Astrocyte (in vitro differentiated cells and primary cell): ENCODE data around the gene BOD1. TPM values are rescaled to one million over a fixed set of nuclear protein-coding genes. Genes with fewer than 3 reads are reported as not detected.
"Not testable (repeated sequence)": the region's sequence is repeated elsewhere in the genome, so short reads cannot be mapped to it uniquely, and the experiment has no call there.

ENCODE experiments used
- DNase-seq: peaks from one replicate; pipeline ENCODE4 v3.0.0-alpha.2; 2010; ENCODE audit warnings: low read depth
- FAIRE-seq: peaks from 2 replicates; lab custom pipeline; 2011; peaks lifted over from hg19 to GRCh38; lab: Jason Lieb, UNC
- H2AFZ ChIP-seq: 2 replicates; pipeline ENCODE4 v1.6.0; 2012; ENCODE audit warnings: low read depth, low read length, inconsistent platforms
- H3K27ac ChIP-seq: 2 replicates; pipeline ENCODE4 v1.5.1; 2011; ENCODE audit warnings: low read depth, low read length, inconsistent platforms
- H3K27me3 ChIP-seq: 2 replicates; pipeline ENCODE4 v1.6.0; 2011; ENCODE audit warnings: low read length, inconsistent platforms; ENCODE audit not compliant: insufficient read depth
- H3K36me3 ChIP-seq: 2 replicates; pipeline ENCODE4 v1.5.1; 2011; ENCODE audit warnings: low read length, inconsistent platforms; ENCODE audit not compliant: insufficient read depth
- H3K4me1 ChIP-seq: 2 replicates; pipeline ENCODE4 v1.5.1; 2011; ENCODE audit warnings: low read length, inconsistent platforms; ENCODE audit not compliant: insufficient read depth
- H3K4me2 ChIP-seq: 2 replicates; pipeline ENCODE4 v1.6.0; 2012; ENCODE audit warnings: low read length, inconsistent platforms
- H3K4me3 ChIP-seq: 2 replicates; pipeline ENCODE4 v1.5.1; 2011; ENCODE audit warnings: low read depth, mild to moderate bottlenecking, low read length, inconsistent platforms; ENCODE audit not compliant: insufficient read depth
- H3K79me2 ChIP-seq: 2 replicates; pipeline ENCODE4 v1.6.0; 2012; ENCODE audit warnings: mild to moderate bottlenecking, low read length, inconsistent platforms; ENCODE audit not compliant: insufficient read depth
- H3K9ac ChIP-seq: 2 replicates; pipeline ENCODE4 v1.6.0; 2012; ENCODE audit warnings: mild to moderate bottlenecking, low read length, inconsistent platforms
- H3K9me3 ChIP-seq: 2 replicates; pipeline ENCODE4 v1.5.1; 2012; ENCODE audit warnings: low read depth, mild to moderate bottlenecking, low read length, inconsistent platforms; ENCODE audit not compliant: insufficient read depth
- H4K20me1 ChIP-seq: 2 replicates; pipeline ENCODE4 v1.6.0; 2012; ENCODE audit warnings: low read length, inconsistent platforms; ENCODE audit not compliant: insufficient read depth
- H3K27ac Mint-ChIP-seq: one replicate; pipeline ENCODE4 v1.8.0; 2021; ENCODE audit warnings: mild to moderate bottlenecking, mixed read lengths; ENCODE audit not compliant: unreplicated experiment
- H3K27me3 Mint-ChIP-seq: one replicate; pipeline ENCODE4 v1.8.0; 2021; ENCODE audit warnings: low read depth, mixed read lengths; ENCODE audit not compliant: unreplicated experiment
- H3K36me3 Mint-ChIP-seq: one replicate; pipeline ENCODE4 v1.8.0; 2021; ENCODE audit warnings: low read depth, mixed read lengths; ENCODE audit not compliant: unreplicated experiment
- H3K4me1 Mint-ChIP-seq: one replicate; pipeline ENCODE4 v1.8.0; 2021; ENCODE audit warnings: low read depth, mixed read lengths; ENCODE audit not compliant: unreplicated experiment
- H3K4me3 Mint-ChIP-seq: one replicate; pipeline ENCODE4 v1.8.0; 2021; ENCODE audit warnings: mild to moderate bottlenecking, moderate library complexity, mixed read lengths; ENCODE audit not compliant: unreplicated experiment
- H3K9me3 Mint-ChIP-seq: one replicate; pipeline ENCODE4 v1.8.0; 2021; ENCODE audit warnings: mild to moderate bottlenecking, mixed read lengths; ENCODE audit not compliant: unreplicated experiment
- EZH2 ChIP-seq: IDR thresholded peaks from 2 replicates; pipeline ENCODE4 v1.6.1; 2012; ENCODE audit warnings: mild to moderate bottlenecking, low read length, inconsistent platforms; ENCODE audit not compliant: insufficient read depth
- total RNA-seq: library from RNA; stranded (reverse); gene quantifications from 2 replicates; pipeline ENCODE4 v1.2.1, GENCODE V29; 2021
- TF ChIP-seq, protein P1 (sequence below): IDR thresholded peaks from 2 replicates; pipeline ENCODE4 v1.5.1; 2011; ENCODE audit warnings: low read depth, mild to moderate bottlenecking, inconsistent platforms, low read length, moderate library complexity; ENCODE audit not compliant: insufficient read depth

Gene BOD1
- total RNA-seq, 1 donor from 2014 or later: 76.8 TPM

DNA sequence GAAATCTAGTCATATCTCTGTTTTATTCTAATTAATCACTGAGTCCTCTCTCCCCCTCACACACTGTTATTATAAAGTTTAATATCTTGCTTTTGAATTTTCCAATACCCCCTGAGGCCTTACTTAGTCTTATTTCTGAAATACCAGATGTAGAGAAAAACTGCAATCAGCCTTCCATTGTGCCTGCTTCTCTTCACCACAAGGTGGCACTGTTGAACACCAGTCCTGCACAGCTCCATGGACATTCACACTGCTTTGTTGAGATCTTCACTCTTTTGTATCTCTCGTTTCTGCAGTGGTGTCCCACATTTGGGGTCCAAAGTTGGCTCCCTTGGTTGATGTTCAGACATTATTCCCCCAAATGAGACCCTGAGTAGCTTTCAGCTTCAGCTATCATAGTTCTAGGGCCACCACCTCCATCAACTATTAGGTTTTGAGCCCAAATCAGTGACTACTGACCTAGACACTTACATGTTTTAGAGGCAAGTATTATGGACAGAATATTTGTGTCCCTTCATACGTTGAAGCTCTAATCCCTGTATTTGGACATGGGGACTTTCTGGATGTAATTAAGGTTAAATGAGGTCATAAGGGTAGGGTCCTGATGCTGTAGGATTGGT, 24.3 kb downstream of the BOD1 start:
- H3K9ac ChIP-seq: no peak overlapping the region
- H4K20me1 ChIP-seq: no peaks in the 10 kb centered on the region
- no peak overlapping the region for H3K27ac Mint-ChIP-seq
- DNase-seq (no peak), FAIRE-seq (peak; percentile 55)
- no peak for TF ChIP-seq EZH2
- TF ChIP-seq, protein P1, sequence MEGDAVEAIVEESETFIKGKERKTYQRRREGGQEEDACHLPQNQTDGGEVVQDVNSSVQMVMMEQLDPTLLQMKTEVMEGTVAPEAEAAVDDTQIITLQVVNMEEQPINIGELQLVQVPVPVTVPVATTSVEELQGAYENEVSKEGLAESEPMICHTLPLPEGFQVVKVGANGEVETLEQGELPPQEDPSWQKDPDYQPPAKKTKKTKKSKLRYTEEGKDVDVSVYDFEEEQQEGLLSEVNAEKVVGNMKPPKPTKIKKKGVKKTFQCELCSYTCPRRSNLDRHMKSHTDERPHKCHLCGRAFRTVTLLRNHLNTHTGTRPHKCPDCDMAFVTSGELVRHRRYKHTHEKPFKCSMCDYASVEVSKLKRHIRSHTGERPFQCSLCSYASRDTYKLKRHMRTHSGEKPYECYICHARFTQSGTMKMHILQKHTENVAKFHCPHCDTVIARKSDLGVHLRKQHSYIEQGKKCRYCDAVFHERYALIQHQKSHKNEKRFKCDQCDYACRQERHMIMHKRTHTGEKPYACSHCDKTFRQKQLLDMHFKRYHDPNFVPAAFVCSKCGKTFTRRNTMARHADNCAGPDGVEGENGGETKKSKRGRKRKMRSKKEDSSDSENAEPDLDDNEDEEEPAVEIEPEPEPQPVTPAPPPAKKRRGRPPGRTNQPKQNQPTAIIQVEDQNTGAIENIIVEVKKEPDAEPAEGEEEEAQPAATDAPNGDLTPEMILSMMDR: peak; percentile 51
- no peak overlapping the region for H2AFZ ChIP-seq
- H3K9me3 ChIP-seq: peaks cover 17% of the 10 kb centered on the region
- H3K36me3 ChIP-seq: no peaks in the 10 kb centered on the region
- H3K4me3 ChIP-seq: no peak overlapping the region
- no peak overlapping the region for H3K4me3 Mint-ChIP-seq
- H3K4me1 ChIP-seq: peaks cover 2% of the 10 kb centered on the region
- no peaks in the 10 kb centered on the region for H3K79me2 ChIP-seq
- no peak overlapping the region for H3K4me2 ChIP-seq
- H3K9me3 Mint-ChIP-seq: peaks cover 31% of the 10 kb centered on the region
- H3K27me3 Mint-ChIP-seq: no peaks in the 10 kb centered on the region
- H3K4me1 Mint-ChIP-seq: no peaks in the 10 kb centered on the region
- H3K36me3 Mint-ChIP-seq: peaks cover 28% of the 10 kb centered on the region
- H3K27ac ChIP-seq: no peak overlapping the region
- no peaks in the 10 kb centered on the region for H3K27me3 ChIP-seq

DNA sequence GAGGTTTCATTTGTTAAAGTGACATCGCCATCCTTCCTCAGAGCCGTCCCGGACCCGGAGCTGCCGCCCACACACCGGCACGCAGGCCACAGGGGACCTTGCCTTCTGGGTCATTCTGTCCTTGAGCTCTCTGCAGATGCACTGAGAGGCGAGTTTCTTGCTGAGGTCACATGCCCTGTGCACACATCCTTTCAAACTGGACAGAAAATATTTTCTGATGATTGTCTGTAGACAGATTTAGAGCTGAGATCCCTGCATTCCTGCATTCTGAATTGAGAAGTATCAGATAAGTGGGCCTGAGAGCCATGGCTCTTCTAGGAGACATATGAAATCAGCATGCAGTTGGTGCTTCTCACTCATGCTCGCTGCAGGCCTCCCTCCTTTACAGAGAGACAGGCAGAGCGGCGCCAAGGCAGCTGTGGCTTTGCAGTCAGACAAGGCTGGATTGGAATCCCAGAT, 25.4 kb downstream of the BOD1 start:
- Histone ChIP-seq H2AFZ (no peak overlapping the region), H3K4me3 (no peak overlapping the region), H3K9me3 (peaks cover 18% of the 10 kb centered on the region), H3K27me3 (no peaks in the 10 kb centered on the region), H3K4me1 (peaks cover 2% of the 10 kb centered on the region), H3K27ac (no peak overlapping the region), H3K36me3 (no peaks in the 10 kb centered on the region), H3K4me2 (no peak overlapping the region), H4K20me1 (no peaks in the 10 kb centered on the region), H3K79me2 (no peaks in the 10 kb centered on the region), H3K9ac (no peak overlapping the region)
- TF ChIP-seq, protein P1: no peak
- Mint-ChIP-seq H3K4me3 (no peak overlapping the region), H3K36me3 (peaks cover 30% of the 10 kb centered on the region), H3K4me1 (no peaks in the 10 kb centered on the region), H3K27me3 (no peaks in the 10 kb centered on the region), H3K9me3 (peaks cover 39% of the 10 kb centered on the region), H3K27ac (no peak overlapping the region)
- FAIRE-seq (no peak), DNase-seq (peak; percentile 8)

DNA sequence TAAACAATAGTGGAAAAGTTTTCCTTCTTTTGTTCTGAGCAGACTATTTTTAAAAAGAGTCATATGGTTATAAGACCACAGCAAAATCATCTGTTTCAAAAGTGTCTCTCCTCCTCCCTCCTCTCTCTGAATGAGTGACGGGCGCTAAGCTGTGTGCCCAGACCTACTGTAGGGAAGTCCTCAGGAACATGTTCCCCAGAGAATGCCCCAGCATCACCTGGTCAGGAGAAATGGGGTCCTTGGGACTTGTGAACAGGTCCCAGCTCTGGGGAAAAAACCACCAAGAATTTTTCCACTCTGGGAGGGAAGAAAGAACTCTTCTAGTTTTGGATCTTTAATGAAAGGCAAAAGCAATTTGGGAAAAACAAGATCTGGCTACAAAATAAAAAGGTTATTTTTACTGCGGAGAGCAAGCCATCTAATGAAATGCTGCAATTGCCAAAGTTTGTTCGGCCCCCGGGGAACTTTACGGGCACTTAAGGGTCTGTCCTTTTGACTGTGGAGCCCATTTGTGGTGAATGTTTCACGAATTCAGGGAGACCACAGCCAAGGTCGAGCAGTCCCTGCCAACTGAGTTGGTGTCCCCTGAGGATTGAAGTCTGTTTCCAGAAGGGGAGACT, 25.9 kb downstream of the BOD1 start:
- Histone ChIP-seq H3K9me3 (peaks cover 20% of the 10 kb centered on the region), H3K9ac (no peak overlapping the region), H3K36me3 (no peaks in the 10 kb centered on the region), H3K4me2 (no peak overlapping the region), H3K27ac (no peak overlapping the region), H2AFZ (no peak overlapping the region), H4K20me1 (no peaks in the 10 kb centered on the region), H3K27me3 (no peaks in the 10 kb centered on the region), H3K4me1 (peaks cover 2% of the 10 kb centered on the region), H3K79me2 (no peaks in the 10 kb centered on the region), H3K4me3 (no peak overlapping the region)
- FAIRE-seq (no peak), DNase-seq (no peak)
- no peaks in the 10 kb centered on the region for H3K4me1 Mint-ChIP-seq
- no peak overlapping the region for H3K4me3 Mint-ChIP-seq
- no peak overlapping the region for H3K27ac Mint-ChIP-seq
- H3K27me3 Mint-ChIP-seq: no peaks in the 10 kb centered on the region
- TF ChIP-seq, protein P1: no peak
- no peak for TF ChIP-seq EZH2
- peaks cover 30% of the 10 kb centered on the region for H3K36me3 Mint-ChIP-seq
- H3K9me3 Mint-ChIP-seq: peaks cover 39% of the 10 kb centered on the region

DNA sequence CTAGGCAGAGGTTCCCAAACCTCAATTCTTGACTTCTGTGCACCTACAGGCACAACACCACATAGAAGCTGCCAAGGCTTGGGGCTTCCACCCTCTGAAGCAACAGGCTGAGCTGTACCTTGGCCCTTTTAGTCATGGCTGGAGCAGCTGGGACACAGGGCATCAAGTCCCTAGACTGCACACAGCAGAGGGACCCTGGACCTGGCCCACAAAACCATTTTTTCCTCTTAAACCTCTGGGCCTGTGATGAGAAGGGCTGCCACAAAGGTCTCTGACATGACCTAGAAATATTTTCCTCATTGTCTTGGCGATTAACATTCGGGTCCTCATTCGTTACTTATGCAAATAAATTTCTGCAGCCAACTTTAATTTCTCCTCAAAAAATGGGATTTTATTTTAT, 30.3 kb downstream of the BOD1 start:
- H3K27me3 Mint-ChIP-seq, H3K4me2 ChIP-seq, H3K27ac Mint-ChIP-seq: not testable (repeated sequence)

More for the DNA sequence above, 30.3 kb downstream of the BOD1 start:
- not testable (repeated sequence) for H3K9me3 ChIP-seq, FAIRE-seq, H3K9ac ChIP-seq, H3K27me3 ChIP-seq, H3K36me3 ChIP-seq, H4K20me1 ChIP-seq, H3K79me2 ChIP-seq, H3K4me3 ChIP-seq, H2AFZ ChIP-seq, H3K4me3 Mint-ChIP-seq, H3K27ac ChIP-seq, H3K4me1 ChIP-seq, DNase-seq
- Mint-ChIP-seq H3K4me1 (peaks cover 11% of the 10 kb centered on the region), H3K36me3 (peaks cover 13% of the 10 kb centered on the region), H3K9me3 (peaks cover 36% of the 10 kb centered on the region)
